ENCODE measurements around the gene LDLRAD2.

The LDLRAD2 gene

DNA sequence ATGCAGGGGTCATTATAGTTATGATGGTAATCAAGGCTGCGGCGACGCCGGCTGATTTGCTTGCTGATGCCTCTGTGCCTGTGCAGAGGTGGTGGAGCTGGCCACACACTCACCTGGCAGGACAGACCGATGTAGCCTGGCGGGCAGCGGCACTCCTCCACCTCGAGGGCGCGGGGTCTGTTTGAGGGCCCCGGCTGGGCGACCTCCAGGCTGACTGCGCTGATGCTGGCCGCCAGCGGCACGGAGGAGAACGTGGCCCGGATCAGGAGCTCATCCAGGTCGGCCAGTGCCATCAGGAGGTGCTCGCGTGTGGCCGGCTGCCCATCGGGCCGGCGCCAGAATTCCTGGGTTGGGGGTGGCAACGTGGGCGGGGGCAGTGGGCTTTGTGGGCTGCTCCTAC lies 52.7 kb downstream of the LDLRAD2 start:
- no peak for DNase-seq

DNA sequence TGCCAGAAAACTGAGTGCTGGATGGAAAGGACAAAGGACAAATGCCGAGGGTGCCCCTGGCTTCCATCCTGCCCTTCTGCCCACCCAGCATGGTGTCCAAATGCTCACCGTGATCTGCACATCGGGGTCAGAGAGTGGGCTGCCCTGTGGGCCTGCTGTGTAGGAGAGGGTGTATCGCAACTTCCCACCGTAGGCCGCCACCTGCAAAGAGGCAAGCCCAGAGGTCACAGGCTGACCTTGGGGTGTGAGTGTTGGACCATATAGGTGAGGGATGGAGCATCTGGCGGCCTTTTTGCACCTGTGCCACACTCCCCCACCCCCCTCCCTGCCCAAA lies 53.5 kb downstream of the LDLRAD2 start:
- no peak for DNase-seq

DNA sequence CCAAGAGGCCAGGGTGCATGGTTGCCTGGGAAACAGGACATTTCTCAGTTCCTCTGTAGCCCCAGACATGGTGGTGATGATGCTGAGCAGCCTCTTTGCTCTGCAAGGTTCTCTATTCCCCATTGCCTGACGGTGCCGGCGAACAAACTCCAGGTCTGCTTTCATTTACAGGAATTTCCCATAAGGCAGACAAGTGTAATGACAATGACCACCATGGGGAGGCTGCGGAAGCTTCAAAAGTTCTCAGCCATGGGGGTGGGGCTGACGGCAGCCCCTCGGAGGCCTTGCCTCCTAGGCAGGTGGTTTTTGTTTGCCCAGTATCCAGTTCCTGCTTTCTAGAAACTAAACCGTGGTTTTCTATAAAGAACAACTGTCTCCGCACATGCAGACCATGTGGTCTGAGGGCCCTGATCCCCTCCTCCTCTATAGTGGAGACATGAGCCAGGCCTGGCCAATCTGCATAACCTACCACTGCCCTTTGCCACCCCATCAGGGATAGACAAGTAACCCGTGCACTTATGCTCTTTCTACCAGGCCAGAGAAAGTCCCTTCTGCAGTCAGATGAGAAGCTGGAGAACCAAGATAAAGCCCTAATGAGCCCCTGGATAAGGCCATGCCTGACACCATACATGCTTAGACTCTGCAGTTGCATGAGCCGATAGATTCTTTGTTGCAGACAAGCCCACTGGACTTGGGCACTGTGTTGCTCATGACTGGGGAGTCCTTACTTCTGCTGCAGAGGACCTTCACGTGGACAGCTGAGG lies 54.1 kb downstream of the LDLRAD2 start:
- DNase-seq: no peak

DNA sequence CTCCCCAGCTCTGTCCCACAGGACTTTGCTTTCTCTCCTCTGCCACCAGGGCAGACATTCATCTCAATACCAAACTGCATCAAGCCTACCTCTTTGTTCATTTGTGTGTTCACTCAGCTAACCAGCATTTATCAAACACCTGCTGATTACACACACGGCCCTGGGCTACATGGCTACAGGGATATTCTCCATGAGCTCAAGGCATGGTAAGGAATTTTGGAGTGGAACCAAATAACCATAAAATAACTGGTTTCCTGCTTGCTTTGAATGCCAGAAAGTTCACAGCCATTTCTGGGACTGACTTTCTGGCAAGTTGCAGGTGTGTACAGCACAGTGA lies 54.6 kb downstream of the LDLRAD2 start:
- no peak for DNase-seq

DNA sequence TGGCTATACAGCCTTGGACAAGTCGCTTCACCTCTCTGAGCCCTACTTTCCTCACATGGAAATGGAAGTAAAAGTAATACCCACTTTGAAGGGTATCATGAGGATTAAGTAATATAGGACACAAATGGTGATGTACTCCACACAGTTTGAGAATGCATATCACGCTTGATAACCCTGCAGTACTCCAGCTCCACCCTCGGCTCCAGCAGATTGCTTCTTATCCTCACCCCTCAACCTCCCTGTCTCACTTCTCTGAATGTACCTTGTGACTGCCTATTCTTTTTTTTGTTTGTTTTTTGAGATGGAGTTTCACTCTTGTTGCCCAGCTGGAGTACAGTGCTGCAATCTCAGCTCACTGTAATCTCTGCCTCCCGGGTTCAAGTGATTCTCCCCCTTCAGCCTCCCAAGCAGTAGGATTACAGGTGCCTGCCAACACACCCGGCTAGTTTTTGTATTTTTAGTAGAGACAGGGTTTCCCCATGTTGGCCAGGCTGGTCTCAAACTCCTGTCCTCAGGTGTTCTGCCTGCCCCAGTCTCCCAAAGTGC lies 55.5 kb downstream of the LDLRAD2 start:
- no peak for DNase-seq

DNA sequence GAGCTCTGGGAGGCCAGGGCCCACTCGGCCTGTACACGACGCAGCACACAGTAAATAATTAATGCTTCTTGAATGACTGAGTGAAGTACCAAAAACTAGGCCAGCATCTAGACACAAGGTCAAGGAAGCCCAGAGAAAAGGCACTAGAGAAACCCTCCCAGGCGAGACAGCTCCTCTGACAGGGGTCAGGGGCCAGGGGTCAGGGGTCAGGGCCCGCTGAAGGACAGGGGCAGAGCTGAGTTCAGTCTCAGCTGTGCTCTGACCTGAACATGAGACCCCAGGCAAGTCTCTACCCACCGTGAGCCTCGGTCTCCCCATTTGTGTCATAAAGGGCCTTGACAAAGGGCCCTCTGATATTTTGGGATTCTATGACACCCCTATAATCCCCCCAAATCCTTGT lies 56.4 kb downstream of the LDLRAD2 start:
- no peak for DNase-seq

DNA sequence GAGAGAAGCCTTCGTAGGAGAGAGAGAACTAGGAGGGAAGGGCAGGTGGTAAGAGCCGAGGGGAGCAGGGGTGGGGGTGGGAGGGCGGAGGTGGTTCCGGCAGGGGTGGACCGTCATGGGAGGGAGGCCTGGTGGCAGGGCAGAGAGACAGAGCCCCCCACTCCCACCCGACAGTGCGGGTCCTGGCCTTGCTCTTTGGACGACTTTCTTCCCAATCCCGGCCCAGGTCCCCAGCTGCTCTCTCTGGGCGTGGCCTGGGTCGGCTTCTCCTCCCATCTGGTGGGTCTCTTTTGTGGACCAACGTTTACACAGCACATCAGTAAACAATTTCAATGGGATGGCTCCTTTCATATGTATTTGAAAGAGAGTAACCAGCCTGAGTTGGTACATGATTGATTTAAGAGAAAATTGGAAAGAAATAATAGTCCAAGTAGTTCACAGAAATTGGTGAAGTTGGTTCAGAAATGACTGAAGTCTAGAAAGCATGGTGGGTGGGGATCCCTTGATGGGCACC lies 56.9 kb downstream of the LDLRAD2 start:
- no peak for DNase-seq

DNA sequence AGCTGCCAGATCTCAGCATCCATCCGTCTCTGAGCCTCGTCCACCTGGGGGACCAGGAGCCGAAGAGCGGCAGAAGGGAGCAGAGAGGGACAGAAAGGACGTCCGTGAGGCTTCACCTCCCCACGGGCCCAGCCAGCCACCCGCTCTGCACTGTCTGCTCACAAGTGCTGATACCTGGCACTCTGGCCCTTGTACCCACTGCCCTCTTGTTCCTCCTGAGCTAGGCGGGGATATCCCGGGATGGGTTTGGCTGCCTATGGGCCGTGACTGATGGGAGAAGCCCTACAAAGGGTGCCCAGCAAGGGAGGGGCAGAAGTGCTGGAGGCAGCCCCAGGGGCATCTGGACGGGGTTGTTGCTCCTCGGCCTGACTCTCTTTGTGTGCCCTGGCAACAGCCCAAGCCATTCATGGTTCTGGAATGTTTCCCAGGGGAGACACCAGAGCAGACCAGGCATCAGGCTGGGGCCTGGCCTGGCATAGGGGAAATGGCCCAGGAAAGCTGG lies 57.6 kb downstream of the LDLRAD2 start:
- DNase-seq: no peak

DNA sequence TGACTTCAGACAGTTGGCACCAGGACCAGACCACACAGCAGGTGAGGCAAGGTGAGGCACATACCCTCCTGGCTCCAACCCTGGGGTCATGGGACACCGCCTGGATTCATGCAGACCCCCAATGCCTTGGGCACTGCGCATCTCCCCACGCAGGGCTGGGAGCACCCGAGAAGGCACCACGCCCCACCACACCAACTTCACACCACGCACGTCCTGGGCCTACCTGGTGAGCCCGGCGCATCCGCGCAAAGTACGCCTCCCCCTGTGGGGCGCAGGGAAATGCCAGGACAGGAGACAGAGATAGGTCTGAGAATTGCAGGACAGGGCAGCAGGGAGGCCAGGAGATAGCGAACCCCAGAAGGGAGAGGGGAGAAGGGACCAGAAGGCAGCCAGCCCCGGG lies 58.5 kb downstream of the LDLRAD2 start:
- DNase-seq: no peak

DNA sequence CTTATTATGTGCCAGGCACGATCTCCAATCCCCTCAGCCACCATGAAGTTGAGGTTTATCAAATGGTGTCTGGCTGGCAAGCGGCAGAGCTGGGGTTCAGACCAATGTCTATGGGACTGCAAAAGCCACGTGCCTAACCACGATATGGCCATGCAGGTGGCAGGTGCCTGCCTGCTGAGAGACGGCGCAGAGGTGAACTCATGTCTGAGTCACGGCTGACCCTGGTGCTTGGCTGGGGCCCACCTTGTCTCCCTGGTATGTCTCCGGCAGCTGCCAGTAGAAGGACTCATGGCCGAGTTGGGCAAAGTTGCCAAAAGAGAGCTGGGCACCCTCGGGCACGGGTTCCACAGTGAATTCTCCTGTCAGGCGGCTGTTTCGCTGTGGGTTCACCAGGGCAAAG lies 59.9 kb downstream of the LDLRAD2 start:
- no peak for DNase-seq

DNA sequence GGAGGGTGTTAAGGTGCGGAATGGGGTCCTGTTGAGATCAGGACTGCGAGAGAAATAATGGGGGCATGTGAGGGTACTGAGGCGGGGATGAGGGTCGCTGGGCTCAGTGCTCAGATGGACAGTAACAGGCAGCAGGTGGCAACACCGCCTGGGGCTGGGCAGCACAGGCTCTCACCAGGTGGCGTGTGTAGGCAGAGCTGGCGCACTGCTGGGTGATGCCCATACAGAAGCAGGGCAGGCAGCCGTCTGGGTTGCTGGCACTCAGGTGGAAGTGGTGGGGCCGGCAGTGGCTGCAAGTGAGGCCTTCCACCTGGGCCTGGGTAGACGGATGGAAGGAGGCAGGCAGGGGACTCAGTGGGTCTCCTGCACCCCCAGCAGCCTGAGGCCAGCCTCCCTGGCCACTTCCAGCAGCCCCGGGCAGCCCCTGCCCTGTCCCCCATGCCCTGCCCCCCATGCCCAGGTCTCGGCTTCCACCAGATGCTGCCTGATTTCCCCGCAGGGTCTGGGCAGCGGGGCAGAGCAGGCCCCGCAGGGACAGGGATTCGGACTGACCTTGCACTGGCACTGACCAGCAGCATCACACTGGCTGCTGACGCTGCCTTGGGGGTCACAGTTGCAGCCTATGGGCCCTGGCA lies 60.5 kb downstream of the LDLRAD2 start:
- DNase-seq: no peak

DNA sequence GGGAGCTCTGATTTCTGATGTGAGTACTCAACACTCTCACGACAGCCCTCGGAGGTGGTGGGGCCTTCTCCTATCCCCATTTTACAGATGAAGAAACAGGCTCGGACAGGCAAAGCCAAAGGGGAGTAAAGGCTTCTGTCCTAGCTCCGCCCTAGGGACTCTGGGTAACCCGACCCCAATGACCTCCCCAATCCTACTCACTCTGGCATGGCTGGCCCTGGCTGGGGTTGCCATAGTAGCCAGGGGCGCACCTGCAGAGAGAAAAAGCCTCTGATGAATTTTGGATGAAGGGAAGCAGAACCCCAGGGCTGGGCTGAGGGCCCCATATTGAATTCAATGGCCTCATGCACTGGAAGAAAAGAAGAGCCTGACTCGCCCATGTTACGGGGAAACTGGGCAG lies 61.1 kb downstream of the LDLRAD2 start:
- DNase-seq: no peak

DNA sequence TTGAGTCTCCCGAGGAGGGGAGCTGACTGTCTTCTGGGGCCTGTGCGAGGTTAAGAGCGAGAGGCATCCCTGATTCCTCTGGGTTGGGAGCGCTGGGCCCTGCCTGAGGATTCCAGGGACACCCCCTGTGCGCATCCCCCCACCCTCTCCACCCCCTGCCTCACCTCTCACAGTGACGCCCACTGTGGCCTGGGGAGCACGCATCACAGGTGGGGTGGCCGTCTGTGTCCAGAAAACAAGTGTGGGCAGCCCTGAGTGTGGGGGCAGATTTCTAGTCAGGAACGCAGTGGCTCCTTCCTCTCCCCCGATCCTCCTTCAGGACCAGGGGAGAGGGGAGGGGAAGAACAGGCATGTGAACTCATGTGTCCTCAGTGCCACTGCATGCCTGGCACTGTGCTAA lies 61.7 kb downstream of the LDLRAD2 start:
- no peak for DNase-seq

DNA sequence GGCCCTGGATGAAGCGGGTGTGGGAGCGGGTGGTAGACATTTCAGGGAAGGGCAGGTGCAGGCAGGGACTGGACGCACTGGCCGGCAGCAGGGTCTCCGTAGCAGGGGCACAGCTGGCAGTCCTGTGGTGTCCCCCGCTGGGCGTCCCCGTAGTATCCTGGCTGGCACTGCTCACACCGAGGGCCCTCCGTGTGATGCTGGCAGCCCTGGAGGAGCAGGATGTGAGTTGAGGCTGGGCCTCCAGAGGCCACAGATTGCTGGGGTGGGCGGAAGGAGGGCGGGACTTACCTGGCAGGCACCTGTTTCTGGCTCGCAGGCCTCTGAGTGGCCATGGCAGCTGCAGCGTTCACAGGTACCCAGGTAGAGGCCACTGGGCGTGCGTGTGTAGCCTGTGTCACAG lies 62.3 kb downstream of the LDLRAD2 start:
- no peak for DNase-seq

All from CD4-positive, alpha-beta T cell treated with Interleukin-6 for 4 hours (primary cell).